ENCODE measurements around the gene POFUT2. TPM values are rescaled to one million over a fixed set of nuclear protein-coding genes. Genes with fewer than 3 reads are reported as not detected.

Gene POFUT2
- total RNA-seq, 1 donor from 2014 or later: 39.5 TPM

DNA sequence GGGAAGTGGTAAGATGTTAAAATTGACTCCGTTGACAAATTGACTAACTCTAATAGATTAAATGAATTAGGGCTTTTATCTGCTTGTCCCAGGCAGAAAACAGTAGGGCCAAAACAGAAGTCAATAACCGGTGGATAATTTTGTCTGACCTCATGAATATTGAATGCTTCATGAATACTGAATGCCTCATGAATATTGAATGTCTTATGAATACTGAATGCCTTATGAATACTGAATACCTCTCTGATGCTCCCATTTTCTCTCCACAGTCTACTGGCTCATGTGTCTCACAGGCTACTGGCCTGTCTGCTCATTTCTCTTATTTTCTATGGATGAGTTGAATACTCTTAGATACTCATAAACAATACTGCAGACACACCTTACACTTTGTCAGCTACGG lies 56.0 kb downstream of the POFUT2 start:
- H3K27ac Mint-ChIP-seq (ENCODE audit: unreplicated experiment): no peak overlapping the region
- no peaks in the 10 kb centered on the region for H3K36me3 Mint-ChIP-seq (ENCODE audit: low read depth)

DNA sequence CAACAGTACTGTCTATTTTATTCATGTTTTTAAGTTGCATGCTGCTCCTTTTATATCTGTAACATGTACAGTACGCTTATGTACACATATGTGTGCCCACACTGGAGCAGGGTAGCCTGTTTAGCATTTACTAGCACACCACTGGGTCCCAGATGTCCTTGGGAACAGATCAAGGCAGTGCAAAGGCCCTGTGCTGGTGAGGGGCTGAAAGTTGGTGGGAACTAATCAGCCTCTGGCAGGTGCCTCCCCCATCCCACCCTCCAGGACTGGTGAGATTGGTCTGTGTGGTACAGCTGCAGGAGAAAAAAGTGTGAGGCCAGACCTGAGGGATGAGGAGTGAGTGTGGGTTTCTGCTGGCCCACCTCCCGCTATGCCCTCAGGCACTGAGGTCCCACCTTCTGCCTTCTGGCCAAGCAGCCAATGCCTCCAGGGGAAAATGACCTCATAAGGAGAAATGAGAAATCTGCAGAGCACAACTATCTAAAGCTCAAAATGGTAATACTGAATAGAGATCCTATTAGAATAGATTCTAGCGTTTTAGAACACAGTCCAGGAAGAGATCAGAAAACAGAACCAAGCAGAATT lies 58.9 kb downstream of the POFUT2 start:
- H3K4me1 Mint-ChIP-seq: no peaks in the 10 kb centered on the region
- H3K27me3 Mint-ChIP-seq (ENCODE audit: low read depth): no peaks in the 10 kb centered on the region
- no peak overlapping the region for H3K27ac Mint-ChIP-seq (ENCODE audit: unreplicated experiment)
- H3K4me3 Mint-ChIP-seq: no peak overlapping the region
- TF ChIP-seq, protein P1, sequence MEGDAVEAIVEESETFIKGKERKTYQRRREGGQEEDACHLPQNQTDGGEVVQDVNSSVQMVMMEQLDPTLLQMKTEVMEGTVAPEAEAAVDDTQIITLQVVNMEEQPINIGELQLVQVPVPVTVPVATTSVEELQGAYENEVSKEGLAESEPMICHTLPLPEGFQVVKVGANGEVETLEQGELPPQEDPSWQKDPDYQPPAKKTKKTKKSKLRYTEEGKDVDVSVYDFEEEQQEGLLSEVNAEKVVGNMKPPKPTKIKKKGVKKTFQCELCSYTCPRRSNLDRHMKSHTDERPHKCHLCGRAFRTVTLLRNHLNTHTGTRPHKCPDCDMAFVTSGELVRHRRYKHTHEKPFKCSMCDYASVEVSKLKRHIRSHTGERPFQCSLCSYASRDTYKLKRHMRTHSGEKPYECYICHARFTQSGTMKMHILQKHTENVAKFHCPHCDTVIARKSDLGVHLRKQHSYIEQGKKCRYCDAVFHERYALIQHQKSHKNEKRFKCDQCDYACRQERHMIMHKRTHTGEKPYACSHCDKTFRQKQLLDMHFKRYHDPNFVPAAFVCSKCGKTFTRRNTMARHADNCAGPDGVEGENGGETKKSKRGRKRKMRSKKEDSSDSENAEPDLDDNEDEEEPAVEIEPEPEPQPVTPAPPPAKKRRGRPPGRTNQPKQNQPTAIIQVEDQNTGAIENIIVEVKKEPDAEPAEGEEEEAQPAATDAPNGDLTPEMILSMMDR (conservative IDR thresholded peaks at IDR 0.05): no peak
- no peak for DNase-seq (ENCODE audit: low read depth, low spot score)
- H3K36me3 Mint-ChIP-seq (ENCODE audit: low read depth): no peaks in the 10 kb centered on the region
- no peaks in the 10 kb centered on the region for H3K9me3 Mint-ChIP-seq

More for the DNA sequence above, 56.0 kb downstream of the POFUT2 start:
- H3K4me1 Mint-ChIP-seq: no peaks in the 10 kb centered on the region
- no peaks in the 10 kb centered on the region for H3K9me3 Mint-ChIP-seq
- no peak overlapping the region for H3K4me3 Mint-ChIP-seq
- DNase-seq (ENCODE audit: low read depth, low spot score): no peak
- TF ChIP-seq, protein P1 (conservative IDR thresholded peaks at IDR 0.05): no peak
- no peaks in the 10 kb centered on the region for H3K27me3 Mint-ChIP-seq (ENCODE audit: low read depth)

DNA sequence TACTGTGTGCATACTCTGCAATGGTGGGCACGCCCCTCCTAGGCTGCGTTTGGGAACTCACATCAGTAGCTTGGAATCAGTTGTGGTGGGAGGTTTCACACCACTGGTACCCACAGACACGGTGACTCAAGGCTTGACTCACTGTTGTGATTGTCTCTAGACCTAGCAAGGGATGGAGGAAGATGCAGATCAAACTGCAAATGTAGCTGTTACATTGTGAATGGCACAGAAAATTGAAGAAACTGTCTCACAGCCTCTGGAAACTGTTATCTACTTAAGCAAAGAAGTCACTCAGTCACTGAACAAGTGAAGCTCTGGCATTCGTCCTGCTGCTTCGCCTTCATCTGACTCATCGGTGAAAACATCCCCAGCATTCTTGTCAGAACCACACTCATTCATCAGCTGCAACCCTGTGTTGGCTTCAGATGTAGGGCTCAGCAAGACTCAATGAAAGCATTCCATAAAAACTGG lies 59.5 kb downstream of the POFUT2 start:
- TF ChIP-seq, protein P1 (conservative IDR thresholded peaks at IDR 0.05): no peak

DNA sequence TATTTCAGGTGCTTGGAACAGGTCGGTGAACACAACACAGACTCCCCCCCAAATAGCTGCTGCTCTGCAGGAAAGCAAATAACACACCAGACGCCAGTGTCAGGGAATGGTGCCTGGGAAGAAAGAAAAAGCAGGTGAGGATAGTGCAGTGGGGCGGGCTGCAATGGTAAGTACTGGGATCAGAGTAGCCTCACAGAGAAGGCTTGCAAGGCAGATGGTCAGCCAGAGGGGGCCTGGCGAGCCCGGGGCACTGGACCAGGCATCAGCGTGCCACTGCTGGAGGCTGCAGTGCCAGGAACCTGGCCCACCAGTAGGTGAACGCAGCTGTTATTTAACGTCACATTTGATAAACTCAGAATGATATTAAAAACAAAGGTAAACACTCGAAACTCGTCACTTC lies 60.0 kb downstream of the POFUT2 start:
- Mint-ChIP-seq H3K27ac (ENCODE audit: unreplicated experiment) (no peak overlapping the region), H3K4me1 (no peaks in the 10 kb centered on the region), H3K27me3 (ENCODE audit: low read depth) (no peaks in the 10 kb centered on the region), H3K9me3 (no peaks in the 10 kb centered on the region), H3K4me3 (no peak overlapping the region), H3K36me3 (ENCODE audit: low read depth) (no peaks in the 10 kb centered on the region)
- no peak for DNase-seq (ENCODE audit: low read depth, low spot score)
- TF ChIP-seq, protein P1 (conservative IDR thresholded peaks at IDR 0.05): no peak

More for the DNA sequence above, 59.5 kb downstream of the POFUT2 start:
- H3K27ac Mint-ChIP-seq (ENCODE audit: unreplicated experiment): no peak overlapping the region
- no peaks in the 10 kb centered on the region for H3K36me3 Mint-ChIP-seq (ENCODE audit: low read depth)
- no peak for DNase-seq (ENCODE audit: low read depth, low spot score)
- H3K4me3 Mint-ChIP-seq: no peak overlapping the region
- H3K4me1 Mint-ChIP-seq: no peaks in the 10 kb centered on the region
- no peaks in the 10 kb centered on the region for H3K9me3 Mint-ChIP-seq
- H3K27me3 Mint-ChIP-seq (ENCODE audit: low read depth): no peaks in the 10 kb centered on the region

DNA sequence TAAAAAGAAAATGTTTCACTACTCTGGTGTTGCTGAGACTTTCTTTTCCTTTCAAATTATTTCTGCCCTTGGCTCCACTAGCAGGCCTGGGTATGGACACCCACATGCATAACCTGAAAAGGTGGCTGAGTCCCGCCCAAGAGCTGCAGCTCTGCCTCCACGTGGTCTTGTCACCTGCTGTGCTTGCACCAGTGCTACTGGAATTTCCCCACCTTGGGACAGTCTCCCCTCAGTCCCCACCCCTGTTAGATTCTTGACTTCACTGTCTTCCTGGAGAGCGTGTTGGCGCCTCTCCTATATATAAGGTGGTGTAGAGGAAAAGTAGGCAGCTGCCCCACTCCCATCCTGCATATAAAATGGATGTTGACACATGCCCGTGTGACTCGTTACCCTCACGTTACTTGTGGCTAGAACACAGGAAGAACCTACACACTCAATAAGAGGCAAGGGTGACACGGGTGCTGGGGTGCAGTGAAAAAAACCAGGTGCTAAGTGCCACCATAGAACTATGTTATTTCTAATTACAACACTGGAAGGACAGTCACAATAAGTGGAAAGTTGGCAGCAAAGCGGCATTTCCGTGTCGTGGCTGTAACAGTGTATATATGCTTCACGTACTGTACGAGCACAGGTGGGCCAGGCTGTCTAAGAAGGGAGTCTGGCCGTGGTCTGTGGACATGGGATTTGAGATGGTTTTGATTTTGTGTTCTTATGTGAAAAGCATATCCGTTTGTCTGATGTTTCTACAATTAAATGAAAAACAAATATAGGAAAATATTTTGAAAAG lies 61.0 kb downstream of the POFUT2 start:
- no peak overlapping the region for H3K27ac Mint-ChIP-seq (ENCODE audit: unreplicated experiment)
- no peak for DNase-seq (ENCODE audit: low read depth, low spot score)
- H3K36me3 Mint-ChIP-seq (ENCODE audit: low read depth): no peaks in the 10 kb centered on the region
- H3K4me1 Mint-ChIP-seq: no peaks in the 10 kb centered on the region
- no peak overlapping the region for H3K4me3 Mint-ChIP-seq
- H3K27me3 Mint-ChIP-seq (ENCODE audit: low read depth): no peaks in the 10 kb centered on the region
- TF ChIP-seq, protein P1 (conservative IDR thresholded peaks at IDR 0.05): no peak
- no peaks in the 10 kb centered on the region for H3K9me3 Mint-ChIP-seq
